ENCODE measurements around the gene SLC30A9.

SLC30A9 gene
- 44.2 to 61.5 reads per million in 2 donors for total RNA-seq

- DNase-seq: peak; percentile 89
Observed at GRCh38 chr4:41990365-41991111, at the start of gene SLC30A9. SLC30A9 (plus strand) TSS chr4:41990530; CDS start chr4:41990652, 122 bp downstream.

- DNase-seq: no peak
Observed at GRCh38 chr4:41940834-41941233, 49.5 kb upstream of the SLC30A9 start.

GRCh38 chr4:41943506-41943905 is 46.8 kb upstream of the SLC30A9 start:
- DNase-seq: no peak

GRCh38 chr4:41944089-41944488 is 46.2 kb upstream of the SLC30A9 start:
- no peak for DNase-seq

GRCh38 chr4:41949531-41949930 is 40.8 kb upstream of the SLC30A9 start:
- no peak for DNase-seq

- no peak for DNase-seq
Observed at GRCh38 chr4:41957634-41958033, 32.7 kb upstream of the SLC30A9 start.

GRCh38 chr4:41963105-41963504 is 27.2 kb upstream of the SLC30A9 start:
- DNase-seq: no peak

- no peak for DNase-seq
Observed at GRCh38 chr4:41964401-41964800, 25.9 kb upstream of the SLC30A9 start.

GRCh38 chr4:41967392-41967791 is 22.9 kb upstream of the SLC30A9 start:
- DNase-seq: no peak

- DNase-seq: no peak
Observed at GRCh38 chr4:41969671-41970070, 20.7 kb upstream of the SLC30A9 start.

- no peak for DNase-seq
Observed at GRCh38 chr4:41975341-41975740, 15.0 kb upstream of the SLC30A9 start.

GRCh38 chr4:41976775-41977516 is 13.4 kb upstream of the SLC30A9 start:
- DNase-seq: no peak

GRCh38 chr4:41977709-41978108 is 12.6 kb upstream of the SLC30A9 start:
- DNase-seq: no peak

GRCh38 chr4:41981456-41981855 is 8.9 kb upstream of the SLC30A9 start, which contains the start of gene DCAF4L1:
DCAF4L1 (plus strand) TSS chr4:41981756; CDS start chr4:41981793, 37 bp downstream.
- DNase-seq: no peak

GRCh38 chr4:41982716-41983115 is 7.6 kb upstream of the SLC30A9 start:
- DNase-seq: no peak

GRCh38 chr4:41985151-41985550 is 5.2 kb upstream of the SLC30A9 start:
- DNase-seq: no peak

GRCh38 chr4:41989994-41990364 is 351 bp upstream of the SLC30A9 start:
- no peak for DNase-seq

- DNase-seq: no peak
Observed at GRCh38 chr4:41991916-41992767, 1.8 kb downstream of the SLC30A9 start.

GRCh38 chr4:41992967-41993857 is 2.9 kb downstream of the SLC30A9 start:
- DNase-seq: no peak

GRCh38 chr4:41994461-41994985 is 4.2 kb downstream of the SLC30A9 start:
- no peak for DNase-seq

- DNase-seq: no peak
Observed at GRCh38 chr4:41998019-41998418, 7.7 kb downstream of the SLC30A9 start.

- no peak for DNase-seq
Observed at GRCh38 chr4:41999321-41999720, 9.0 kb downstream of the SLC30A9 start.

Data from T-helper 9 cell (primary cell).